ENCODE results near the gene APBB3.
A peak's percentile ranks its signal among the peaks of the same experiment; 100 is the strongest.

APBB3 gene

DNA sequence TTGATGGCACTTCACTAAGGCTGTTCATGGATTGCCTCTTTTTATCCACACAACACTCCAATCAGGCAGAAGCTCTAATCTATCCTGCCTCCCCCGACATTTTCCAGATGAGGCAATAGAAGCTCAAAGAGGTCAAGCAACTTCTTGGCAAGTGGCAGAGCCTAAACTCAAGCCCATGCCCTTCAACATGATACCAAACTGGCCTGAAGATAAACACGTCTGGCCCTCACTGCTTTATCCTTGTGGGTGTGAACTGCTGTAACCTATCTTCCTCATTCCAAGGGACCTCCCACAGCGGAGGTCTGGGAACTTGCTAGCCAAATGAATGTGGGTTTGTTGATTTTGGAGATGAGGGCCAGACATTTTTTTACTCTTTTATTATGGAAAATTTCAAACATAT is 9.8 kb upstream of the APBB3 start:
- DNase-seq (ENCODE audit: low read depth) = no peak

DNA sequence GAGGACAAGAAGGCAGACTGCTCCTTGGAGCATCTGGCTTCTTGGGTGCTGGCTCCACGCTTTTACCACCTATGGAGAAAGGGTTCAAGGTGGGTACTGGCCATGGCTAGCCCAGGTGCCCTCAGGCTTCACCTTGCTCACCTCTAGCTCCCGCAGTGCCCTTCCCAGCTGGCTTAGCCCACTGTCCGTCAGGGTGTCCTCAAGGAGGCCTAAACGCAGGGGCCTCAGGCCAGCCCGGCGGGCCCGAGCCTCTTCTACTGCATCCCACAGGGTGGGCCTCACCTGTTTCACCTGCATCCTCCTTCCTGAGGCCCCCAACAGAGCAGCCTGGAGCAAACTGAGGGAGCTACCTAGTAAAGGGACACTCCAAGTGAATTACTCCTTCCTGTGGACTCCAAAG is 9.3 kb upstream of the APBB3 start:
- DNase-seq (ENCODE audit: low read depth) = no peak

DNA sequence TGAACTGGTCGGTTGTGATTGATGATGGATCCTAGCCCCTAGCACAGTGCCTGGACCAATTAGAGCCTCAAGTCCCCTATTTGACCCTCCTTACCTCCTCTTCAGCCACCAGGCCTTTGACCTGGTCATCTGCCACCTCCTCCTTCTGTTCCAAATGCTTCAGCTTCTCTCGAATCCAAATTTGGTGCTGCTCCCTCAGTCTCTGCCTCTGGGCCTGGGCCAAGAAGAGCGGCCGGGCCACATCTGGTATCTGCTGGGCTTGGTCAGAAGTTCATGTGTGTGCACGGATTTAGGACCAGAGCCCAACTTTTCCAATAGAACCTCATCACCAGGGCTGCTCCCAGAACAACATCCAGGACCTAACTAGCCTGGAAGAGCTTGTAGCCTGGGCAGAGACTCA is 6.7 kb upstream of the APBB3 start:
- no peak for DNase-seq (ENCODE audit: low read depth)

DNA sequence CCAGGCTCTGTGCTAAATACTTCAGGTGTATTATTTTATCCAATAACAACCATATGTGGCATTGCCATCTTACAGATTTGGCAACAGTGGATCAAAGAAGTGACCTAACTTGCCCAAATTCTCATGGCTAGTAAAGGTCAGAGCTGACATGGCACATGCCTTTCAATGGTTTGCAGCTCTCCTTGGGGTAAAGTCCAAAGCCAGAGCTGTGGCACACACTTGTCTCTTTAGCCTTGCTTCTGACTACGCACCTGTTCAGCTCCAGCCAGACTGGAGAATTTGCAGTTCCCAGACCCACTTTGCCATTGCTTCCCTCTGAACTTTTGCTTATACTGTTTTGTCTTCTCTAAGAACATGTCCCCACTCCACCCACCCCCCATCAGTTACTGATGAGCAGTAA is 6.1 kb upstream of the APBB3 start:
- DNase-seq (ENCODE audit: low read depth) = no peak

DNA sequence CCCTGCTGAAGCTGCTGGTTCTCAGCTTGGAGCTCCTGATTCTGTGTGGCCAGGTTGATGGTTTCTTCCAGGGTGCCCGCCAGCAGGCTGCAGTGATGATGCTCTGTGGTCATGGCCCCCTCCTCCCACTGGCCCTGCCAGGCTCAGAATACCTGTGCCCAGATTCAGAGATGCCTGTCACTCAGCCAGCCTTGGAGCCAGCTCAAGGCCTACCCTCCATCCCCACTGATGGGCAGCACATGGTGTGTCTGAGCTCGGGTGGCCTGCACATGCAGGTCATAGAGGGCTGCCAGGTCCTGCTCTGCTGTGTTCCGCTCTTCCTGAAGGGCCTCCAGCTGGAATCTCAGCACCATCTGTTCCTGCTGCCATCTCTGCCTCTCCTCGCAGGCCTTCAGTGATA is 5.7 kb upstream of the APBB3 start:
- no peak for DNase-seq (ENCODE audit: low read depth)

DNA sequence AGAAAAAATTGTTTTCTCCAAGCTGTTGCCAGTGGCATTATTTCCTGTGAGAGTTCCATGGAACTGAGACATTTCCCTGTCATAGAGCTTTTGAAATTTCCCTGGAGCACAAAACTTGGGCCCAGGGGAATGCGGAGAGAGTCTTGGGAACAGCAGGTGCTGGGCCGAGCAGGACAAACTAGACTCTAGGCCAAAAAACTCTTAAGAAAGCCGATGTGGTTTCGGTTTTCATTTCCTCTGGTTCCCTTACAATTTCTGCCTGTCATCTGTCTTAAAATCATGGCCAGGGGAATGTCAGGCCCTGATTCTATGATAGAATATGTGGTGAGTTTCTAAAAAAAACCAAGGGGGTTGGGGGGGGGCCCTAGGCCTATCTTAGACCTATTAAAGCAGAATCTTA is 4.8 kb upstream of the APBB3 start:
- DNase-seq (ENCODE audit: low read depth) = no peak

DNA sequence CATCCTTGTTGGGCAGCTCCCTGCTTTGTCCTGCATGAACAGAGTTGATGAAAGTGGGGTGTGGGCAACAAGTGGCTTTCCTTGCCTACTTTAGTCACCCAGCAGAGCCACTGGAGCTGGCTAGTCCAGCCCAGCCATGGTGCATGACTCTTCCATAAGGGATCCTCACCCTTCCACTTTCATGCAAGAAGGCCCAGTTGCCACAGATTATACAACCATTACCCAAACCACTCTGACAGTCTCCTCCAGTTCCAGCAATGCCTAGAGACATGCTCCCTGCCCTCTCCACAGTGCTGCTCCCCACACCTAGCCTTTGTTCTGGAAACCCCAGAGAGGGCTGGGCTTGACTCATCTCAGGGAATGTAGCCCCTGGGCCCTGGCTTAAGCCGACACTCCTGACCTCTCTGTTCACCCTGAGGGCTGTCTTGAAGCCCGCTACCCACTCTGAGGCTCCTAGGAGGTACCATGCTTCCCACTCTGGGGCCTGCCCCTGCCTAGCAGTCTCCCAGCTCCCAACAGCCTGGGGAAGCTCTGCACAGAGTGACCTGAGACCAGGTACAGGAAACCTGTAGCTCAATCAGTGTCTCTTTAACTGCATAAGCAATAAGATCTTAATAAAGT is 4.2 kb upstream of the APBB3 start:
- no peak for DNase-seq (ENCODE audit: low read depth)

DNA sequence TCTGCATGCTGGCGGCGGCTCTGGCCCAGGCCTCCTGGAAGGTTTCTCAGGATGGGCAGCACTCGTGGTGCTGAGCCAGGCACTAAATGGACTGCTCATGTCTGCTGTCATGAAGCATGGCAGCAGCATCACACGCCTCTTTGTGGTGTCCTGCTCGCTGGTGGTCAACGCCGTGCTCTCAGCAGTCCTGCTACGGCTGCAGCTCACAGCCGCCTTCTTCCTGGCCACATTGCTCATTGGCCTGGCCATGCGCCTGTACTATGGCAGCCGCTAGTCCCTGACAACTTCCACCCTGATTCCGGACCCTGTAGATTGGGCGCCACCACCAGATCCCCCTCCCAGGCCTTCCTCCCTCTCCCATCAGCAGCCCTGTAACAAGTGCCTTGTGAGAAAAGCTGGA is 3.5 kb upstream of the APBB3 start:
- no peak for DNase-seq (ENCODE audit: low read depth)

DNA sequence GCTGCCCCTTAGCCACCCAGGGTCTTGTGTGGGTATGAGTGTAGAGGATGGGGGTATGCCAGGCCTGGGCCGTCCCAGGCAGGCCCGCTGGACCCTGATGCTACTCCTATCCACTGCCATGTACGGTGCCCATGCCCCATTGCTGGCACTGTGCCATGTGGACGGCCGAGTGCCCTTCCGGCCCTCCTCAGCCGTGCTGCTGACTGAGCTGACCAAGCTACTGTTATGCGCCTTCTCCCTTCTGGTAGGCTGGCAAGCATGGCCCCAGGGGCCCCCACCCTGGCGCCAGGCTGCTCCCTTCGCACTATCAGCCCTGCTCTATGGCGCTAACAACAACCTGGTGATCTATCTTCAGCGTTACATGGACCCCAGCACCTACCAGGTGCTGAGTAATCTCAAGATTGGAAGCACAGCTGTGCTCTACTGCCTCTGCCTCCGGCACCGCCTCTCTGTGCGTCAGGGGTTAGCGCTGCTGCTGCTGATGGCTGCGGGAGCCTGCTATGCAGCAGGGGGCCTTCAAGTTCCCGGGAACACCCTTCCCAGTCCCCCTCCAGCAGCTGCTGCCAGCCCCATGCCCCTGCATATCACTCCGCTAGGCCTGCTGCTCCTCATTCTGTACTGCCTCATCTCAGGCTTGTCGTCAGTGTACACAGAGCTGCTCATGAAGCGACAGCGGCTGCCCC is 2.9 kb upstream of the APBB3 start:
- no peak for DNase-seq (ENCODE audit: low read depth)

DNA sequence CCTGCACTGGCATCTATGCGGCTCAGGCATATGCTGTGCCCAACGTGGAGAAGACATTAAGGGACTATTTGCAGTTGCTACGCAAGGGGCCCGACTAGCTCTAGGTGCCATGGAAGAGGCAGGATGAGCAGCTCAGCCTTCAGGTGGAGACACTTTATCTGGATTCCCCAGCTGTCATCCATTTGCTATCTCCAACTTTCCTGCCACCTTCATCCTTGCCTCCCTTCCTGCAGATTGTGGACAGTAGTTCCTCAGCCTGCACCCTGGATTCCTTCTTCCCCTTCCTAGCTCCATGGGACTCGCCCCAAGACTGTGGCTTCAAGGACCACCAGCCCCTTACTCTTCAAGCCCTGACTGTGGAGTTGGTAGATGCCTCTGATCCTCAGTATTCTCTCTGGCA is 2.3 kb upstream of the APBB3 start:
- DNase-seq (ENCODE audit: low read depth) = no peak

DNA sequence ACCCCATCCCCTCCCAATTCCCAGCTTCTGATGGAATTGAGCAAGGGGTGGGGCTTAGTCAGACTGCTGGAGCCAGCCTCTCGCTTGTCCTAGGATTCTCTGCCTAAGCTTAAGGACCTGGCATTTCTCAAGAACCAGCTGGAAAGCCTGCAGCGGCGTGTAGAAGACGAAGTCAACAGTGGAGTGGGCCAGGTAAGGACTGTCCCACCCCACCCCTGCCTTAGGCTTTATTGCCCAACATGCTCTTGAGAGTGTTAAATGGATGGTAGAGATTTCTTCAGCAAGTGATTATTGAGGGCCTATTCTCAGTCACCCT is 1.3 kb upstream of the APBB3 start:
- DNase-seq (ENCODE audit: low read depth) = no peak

DNA sequence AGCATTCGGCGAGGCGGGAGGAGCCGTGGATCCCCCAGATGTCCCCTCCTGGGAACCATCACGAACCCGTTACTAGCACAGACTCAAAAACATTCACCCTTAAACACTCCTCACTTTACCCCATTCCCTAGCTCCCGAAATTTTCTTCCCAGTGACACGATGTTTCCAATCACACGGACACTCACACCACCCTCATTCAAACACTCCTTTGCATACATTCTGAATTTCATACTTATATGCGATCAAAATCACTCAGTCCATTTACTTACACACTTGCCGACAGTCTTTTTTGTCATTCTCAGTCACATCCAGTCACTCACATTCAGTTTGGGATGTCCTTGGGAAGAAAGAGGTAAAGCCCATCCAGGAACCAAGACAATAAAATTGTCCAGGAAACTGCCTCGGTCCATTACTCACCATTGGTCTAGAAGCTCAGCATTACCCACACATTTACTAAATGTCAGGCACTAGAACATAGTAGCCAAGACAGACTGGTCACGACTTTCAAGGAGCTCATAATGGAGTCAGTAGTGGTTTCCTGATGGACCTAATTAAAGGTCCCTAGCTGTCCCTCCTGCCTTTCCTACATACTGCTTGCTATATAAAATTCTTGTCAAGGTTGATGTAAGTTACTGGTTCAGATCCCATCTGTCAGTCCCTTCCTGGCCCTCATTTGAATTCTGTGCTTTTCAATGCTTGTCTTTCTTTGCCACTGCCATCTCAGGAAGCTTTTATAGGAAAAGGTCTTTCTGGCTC is 804 bp upstream of the APBB3 start:
- DNase-seq (ENCODE audit: low read depth) = no peak

DNA sequence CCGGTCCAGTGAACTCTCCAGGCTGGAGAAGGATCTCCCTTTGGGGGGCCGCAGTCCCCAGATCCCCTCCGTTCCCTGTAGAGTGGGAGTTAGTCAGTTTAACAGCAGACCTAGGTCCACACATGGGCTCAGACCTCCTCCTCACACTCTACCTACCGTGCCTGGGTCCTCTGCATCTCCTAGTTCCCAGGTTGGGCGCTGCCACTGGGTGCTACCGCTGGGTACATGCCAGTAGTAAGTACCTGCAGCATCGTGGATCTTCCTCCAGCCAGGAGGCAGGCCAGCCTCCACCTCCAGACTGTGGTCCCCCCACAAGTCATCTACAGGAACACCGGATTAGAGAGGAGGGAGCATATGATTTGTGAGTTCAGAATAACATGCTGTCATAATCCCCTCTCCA is 802 bp downstream of the APBB3 start:
- DNase-seq (ENCODE audit: low read depth) = no peak

DNA sequence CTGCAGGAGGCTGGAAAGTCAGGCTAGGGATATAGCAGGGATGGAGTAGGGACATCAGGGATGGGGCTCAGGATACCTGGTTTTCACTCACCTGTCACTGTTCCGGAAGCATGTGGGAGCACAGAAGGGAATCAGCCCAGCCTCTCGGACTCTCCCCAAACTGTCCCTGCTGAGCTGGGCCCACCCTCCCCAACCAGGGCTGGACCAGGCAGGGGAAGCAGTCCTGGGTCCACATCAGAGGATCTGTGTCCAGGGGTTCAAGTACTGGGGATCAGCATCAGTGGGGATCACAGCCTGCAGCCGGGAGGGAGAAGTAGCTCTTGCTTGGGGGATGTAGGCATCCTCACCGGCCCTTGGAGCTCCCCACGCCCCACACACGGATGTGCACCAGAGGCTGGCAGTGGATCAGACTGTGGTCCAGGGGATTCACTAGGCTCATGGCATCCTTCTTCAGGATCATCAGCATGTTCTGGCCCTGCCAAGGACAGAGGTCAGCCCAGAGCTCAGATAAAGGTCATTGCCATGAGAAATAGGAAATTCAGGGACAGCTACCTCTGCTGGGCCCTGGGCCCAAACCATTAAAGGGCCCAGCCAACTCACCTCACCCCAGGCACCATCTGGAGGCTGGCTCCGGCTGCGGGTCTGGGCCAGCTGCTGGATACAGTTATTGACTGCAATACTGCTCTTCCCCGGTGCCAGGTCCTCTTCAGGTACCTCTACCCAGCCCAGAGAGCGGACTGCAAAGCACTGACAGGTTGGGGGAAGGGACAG is 2.5 kb downstream of the APBB3 start:
- no peak for DNase-seq (ENCODE audit: low read depth)

DNA sequence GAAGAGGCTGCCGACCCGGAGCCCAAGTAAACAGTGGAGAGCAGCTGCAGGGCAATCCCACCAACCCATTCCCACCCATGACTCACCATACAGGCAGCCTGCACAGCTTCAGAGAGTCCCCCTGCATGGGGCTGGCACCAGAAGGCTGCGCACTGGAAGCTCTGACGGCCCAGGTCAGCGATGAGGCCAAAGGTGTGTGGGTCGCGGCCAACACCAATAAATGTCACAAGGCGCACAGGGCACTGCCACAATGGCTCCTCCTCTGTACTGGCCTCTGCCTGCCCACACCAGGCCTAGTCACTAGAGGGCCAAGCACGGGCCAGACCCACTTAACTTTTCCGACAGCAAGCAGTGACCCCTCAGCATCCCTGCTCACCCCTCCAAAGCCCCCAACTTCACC is 4.2 kb downstream of the APBB3 start:
- no peak for DNase-seq (ENCODE audit: low read depth)

DNA sequence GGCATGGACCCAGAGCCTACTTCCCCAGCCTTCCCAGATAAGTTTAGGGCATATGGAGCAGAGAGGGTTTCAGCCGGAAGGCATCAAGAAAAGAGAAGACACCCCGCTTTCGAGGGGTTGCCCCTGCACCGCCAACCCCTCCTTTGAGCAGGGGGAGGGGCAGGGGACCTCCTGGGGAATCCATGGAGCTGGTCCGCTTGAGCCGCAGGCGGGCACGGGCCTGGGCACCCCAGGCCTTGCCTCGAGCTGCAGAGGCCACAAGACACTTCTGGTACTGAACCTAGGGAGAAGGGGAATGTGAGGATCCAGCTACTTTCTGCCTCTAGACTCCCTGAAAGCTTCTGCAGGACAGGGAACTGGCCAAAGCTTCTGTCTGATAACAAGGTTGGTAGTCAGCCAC is 5.9 kb downstream of the APBB3 start:
- no peak for DNase-seq (ENCODE audit: low read depth)

DNA sequence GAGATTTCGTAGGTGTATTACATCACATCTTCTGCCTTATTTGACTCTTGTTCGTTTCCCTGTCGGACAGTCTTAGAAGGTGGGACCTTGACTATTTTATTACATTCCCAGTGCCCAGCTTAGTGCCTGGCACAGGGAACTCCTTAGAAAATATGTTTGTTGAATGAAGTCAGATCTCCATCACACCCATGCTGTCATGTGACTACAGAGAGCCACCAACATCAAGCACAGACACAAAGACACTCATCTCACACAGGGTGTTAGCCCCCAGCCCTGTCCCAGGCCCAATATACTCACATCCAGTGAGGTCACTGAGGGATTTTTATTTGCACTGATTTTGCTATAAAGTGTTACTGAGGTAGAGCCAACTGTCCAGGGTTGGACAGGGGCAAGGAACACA is 6.4 kb downstream of the APBB3 start:
- DNase-seq (ENCODE audit: low read depth) = no peak

DNA sequence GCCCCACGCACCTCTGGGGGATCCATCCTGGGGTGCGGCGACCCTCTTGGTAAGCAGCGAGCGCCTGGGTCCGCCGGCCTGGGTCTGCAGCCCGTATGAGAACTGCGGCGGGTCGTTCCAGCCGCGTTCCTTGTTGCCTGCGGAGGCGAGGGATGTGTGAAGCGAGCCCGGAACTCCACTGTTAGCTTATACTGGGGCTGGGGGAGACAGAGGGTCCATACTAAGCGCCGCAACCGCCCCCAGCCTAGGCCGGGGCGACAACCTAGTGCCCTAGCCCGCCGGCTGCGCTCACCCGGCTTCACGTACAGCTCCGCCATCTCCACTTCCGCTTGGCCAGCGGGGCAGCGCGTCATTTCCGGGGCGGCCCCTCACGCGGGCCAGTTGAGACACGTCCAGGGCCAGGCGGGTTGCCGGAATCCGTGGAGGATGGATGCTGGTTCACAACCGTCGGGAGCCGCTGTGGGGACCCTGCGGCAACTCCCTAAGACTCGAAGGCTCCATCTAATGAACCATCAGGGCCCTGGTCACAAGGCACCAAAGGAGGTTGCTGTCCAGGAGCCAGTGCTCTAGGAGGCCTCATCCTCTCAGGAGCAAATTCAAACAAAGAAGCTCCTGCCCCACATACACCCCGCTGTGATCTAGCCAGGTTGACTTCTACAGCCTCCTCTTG is 7.1 kb downstream of the APBB3 start, which contains the start of gene SRA1:
Gene SRA1 (minus strand): TSS at position 338 of the 670 bp plus-strand sequence. CDS start 21 bp downstream, at position 317.
- DNase-seq (ENCODE audit: low read depth) = peak; percentile 75

DNA sequence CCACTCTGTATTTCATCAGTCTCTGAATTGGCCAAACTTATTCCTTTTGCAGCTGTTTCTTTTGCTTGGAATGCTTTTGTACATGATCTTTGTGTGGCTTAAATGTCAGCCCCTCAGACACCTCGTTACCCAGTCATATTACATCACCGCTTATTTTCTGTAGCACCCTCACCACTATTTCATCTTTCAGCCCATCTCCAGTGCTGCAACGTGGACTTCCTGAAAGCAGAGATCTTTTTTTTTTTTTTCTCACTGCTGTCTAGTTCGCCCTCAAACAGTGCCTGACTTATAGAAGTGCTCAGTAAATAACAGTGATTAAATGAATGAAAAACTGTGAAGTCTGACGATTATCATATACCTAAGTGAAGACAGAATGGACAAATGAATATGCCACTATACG is 8.0 kb downstream of the APBB3 start:
- no peak for DNase-seq (ENCODE audit: low read depth)

DNA sequence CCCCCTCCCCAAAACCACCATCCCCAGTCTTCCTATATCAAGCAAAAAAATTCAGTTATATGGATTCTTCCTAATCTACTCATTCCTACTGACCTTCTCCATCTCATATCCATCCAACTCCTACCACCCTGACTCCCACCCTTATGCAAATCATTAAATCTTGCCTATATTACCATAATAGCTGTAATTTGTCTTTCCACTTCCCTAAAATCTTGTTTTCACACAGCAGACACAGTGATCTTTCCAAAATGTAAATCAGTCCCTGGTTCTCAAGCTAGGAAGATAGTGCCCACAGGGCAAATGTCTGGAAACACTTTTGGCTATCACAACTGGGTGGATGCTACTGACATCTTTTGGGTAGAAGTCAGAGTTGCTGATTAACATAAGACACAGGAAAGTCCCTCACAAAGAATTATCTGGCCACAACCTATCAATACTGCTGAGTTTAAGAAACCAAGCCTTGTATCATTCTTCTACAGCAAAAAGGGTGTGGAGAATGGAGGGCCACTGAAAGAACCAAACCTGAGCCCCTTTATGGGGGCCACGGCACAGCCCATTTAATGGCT is 8.6 kb downstream of the APBB3 start:
- DNase-seq (ENCODE audit: low read depth) = no peak

DNA sequence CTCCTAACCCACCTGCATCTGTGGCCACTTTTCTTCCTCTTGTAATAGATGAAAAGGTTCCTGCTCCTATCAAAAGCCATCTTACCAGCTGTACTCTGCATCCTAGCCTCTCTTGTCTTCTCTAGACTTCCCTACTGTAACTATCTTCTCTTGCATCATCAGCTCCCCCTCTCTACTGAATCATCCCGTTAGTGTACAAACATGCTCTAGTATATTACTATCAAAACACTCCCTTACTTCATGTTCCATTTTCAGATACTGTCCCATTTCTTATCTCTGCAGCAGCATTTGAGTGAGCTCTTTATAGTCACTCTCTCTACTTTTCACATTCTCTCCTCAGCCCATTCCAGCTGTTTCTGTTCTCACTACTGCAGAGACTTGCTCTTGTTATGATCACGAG is 9.9 kb downstream of the APBB3 start:
- DNase-seq (ENCODE audit: low read depth) = no peak

DNA sequence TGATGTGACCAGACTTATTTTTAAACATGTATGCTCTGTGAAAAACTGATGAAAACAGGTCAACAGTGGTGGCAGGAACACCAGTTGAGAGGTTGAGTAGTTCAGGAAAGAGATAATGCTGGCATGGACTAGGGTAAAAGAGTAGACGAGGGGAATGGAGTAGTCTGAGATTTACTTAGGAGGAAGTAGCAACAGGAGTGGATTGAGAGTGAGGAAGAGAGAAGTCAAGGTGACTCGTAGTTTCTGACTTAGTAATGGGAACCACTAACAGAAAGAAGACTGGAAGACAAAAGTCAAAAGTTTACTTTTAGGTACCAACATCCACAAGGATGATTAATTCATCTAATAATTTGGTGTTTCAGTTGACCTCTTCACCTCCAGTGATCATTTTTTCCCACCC is 10.7 kb downstream of the APBB3 start:
- DNase-seq (ENCODE audit: low read depth) = no peak

All from activated T-helper 1 cell treated with Interleukin-2 at 50 U/mL for 16 hours (primary cell).